ENCODE measurements around the gene PCCA.
"Not testable (repeated sequence)": the region's sequence is repeated elsewhere in the genome, so short reads cannot be mapped to it uniquely, and the experiment has no call there.

The PCCA gene

DNA sequence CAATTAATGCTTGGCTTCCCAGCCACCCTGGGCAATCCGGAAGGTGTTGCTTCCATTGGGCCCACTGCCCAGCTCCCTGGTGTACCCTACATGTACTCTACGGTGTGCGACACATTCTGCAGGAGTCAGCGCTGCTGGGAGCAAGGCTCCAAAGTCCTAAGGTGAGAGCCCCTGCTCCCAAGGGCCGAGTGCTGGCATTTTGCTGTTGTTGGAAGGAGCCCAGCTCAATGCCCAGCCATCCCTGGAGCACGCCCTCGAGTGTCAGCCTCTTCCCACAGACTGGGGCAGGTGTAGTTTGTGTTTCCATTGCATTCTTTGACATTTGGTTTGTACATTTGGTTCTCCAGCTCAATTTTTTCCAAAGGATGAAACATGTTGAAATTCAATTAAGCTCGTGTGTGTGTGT, 435.1 kb downstream of the PCCA start:
- no peak for DNase-seq (ENCODE audit: low spot score)

GRCh38 chr13:100524688-100525087, 435.8 kb downstream of the PCCA start:
- not testable (repeated sequence) for DNase-seq (ENCODE audit: low spot score)

DNA sequence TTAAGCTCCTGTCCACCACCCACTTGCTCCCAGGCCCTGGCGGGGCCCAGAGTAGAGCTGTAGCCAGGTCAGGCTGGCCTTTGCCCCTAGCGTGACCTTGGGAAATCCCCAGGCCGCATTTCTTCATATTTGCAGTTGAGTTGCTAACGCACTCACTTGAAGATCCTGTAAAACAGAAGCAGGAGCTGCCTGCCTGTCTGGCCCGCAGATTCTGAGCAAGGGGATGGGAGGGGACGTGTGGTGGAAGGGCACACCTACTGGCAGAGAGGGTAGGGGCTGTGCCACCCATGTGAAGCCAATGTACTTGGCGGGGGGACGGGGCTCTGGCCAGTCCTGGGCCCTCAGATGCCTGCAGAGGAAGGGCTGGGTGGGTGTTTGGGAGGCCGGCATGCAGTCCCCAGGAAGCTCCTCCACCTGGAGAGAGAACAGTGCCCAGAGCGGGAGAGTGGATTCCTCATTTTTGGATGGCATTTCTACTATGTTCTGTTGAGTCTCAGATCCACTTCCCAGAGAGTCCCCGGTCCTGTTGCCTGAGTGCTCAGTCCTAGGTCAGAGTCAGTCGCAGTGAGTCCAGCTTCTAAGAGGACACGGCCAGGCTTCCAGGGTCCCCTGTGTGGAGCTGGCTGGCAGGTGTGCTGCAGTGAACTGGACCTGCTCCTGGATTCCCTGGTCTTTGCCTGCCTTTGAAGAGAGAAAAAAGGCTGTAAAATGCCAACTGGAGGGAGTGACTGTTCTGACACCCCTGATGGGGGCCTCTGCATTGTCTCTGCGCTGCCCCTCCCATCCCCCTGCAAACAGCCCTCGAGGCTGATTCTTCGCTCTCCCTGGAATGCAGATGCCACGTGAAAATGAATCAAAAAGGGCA, 436.8 kb downstream of the PCCA start:
- no peak for DNase-seq (ENCODE audit: low spot score)

DNA sequence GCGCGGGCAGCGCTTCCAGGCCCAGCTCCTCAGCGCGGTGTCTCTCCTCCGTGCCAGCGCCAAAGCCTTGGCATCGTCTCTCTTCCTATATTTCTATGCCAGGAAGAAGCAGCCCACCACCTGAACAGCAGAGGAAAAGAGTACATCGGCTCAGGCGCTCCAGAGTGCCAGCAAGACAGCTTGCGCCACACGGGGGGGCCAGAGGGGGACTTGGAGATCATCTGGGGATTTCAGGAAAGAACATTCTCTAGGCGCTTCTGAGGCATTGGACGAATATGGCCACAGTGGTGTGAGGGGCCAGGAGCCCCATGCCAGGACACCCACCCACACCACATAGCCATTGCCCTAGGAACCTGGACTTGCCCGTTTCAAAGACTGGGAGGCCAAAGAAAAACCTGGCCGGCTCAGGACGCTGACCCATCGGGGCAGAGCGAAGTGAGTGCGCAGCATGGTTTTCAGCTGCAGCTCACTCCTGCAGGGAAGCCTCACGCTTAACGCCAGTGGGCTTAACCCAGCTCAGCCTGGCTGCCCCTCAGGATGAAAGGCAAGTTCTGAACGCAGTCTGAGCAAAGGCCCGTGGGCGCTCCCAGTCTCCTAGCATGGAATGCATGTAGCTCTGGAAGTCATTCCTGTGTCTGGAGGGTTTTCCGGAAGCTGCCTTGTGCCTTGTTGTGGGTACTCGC, 437.6 kb downstream of the PCCA start:
- DNase-seq (ENCODE audit: low spot score), result no peak

DNA sequence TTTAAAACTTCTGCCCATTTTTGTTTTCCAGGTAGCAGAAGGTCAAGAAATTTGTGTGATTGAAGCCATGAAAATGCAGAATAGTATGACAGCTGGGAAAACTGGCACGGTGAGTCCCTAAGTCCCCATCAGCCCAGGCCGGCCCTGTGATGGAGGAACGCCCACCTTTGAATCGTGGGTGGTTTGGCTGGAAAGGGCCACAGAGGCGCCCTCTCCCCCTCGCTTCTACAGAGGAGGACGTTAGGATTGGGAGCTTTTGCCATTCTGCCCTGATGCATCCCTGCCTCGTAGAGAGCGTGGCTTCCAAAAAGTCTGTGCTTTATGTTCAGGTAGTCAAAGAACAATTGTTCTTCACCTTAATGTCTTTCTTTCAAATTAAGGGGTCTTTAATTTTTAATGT, 438.8 kb downstream of the PCCA start:
- no peak for DNase-seq (ENCODE audit: low spot score)

GRCh38 chr13:100528353-100528752, 439.5 kb downstream of the PCCA start:
- DNase-seq (ENCODE audit: low spot score), result no peak

DNA sequence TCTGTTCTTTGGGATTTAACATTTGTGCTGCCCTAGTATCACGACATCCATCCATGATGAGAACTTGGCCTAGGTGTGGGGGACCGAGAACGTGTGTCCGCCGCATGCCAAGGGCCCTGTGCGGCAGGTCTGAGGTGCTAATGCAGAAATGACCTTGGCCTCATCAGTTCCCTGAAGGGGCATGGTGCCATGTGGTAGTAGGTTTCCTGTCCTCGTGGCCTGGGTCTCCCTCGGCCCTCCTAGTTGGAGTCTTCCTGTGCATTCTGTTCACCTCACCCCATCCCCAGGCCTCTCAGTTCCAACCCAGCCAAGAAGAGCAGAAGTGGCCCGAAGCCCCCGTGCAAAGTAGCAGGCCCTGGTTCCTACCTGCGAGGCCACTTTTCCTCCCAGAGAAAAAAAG, 439.9 kb downstream of the PCCA start:
- no peak for DNase-seq (ENCODE audit: low spot score)

DNA sequence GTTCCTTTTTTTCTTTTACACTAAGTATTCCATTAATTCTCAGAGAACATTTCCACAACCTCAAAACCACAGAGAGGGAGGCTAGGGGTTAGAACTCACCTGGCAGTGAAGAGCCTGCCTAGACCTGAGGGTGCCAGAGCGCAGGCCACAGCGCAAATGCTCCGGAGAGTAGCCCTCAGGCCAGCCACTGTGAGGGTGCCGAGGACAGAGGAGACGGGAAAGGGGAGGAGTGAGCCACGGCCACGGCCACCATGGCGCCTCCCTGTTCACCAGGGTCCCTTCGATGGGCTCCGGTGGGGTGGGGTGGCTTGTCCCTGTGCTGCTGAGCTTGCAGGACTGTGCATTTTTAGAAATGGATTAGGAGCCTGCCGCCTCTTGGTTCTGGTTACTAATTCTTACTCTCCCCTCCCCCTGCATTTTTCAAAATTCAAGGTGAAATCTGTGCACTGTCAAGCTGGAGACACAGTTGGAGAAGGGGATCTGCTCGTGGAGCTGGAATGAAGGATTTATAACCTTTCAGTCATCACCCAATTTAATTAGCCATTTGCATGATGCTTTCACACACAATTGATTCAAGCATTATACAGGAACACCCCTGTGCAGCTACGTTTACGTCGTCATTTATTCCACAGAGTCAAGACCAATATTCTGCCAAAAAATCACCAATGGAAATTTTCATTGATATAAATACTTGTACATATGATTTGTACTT, 440.9 kb downstream of the PCCA start:
- DNase-seq (ENCODE audit: low spot score), result peak; percentile 46

DNA sequence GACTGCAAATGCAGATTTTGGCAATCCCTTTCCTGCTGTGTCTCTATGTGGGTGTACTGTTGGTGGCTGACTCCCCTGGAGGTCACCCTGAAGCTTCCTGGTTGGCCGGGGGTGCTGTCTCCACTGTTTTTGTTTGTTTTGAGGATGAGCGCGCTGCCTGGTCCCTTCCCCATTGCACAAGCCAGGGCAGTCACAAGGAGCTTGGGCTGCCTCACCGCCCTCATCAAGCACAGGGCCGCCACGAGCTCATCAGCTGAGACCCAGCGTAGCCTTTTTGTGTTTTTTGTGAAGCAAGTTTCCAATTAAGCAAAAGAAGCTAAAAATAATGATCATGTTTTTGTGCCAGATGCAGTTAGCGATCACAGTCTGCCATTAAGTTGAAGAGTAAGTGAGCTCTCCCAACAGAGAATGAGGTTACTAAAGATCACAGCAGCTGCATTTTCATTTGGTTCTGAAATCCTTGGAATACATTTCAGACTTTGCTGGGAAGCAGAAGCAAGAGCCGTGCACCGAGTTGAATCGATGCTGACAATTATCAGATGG, 441.8 kb downstream of the PCCA start:
- DNase-seq (ENCODE audit: low spot score), result no peak

GRCh38 chr13:100532090-100532766, 443.3 kb downstream of the PCCA start:
- DNase-seq (ENCODE audit: low spot score), result no peak

GRCh38 chr13:100532836-100533435, 444.0 kb downstream of the PCCA start:
- no peak for DNase-seq (ENCODE audit: low spot score)

- no peak for DNase-seq (ENCODE audit: low spot score)
Measured at GRCh38 chr13:100533588-100534041, 444.7 kb downstream of the PCCA start.

- no peak for DNase-seq (ENCODE audit: low spot score)
Measured at GRCh38 chr13:100534147-100534843, 445.4 kb downstream of the PCCA start.

GRCh38 chr13:100534911-100535310, 446.0 kb downstream of the PCCA start:
- no peak for DNase-seq (ENCODE audit: low spot score)

DNA sequence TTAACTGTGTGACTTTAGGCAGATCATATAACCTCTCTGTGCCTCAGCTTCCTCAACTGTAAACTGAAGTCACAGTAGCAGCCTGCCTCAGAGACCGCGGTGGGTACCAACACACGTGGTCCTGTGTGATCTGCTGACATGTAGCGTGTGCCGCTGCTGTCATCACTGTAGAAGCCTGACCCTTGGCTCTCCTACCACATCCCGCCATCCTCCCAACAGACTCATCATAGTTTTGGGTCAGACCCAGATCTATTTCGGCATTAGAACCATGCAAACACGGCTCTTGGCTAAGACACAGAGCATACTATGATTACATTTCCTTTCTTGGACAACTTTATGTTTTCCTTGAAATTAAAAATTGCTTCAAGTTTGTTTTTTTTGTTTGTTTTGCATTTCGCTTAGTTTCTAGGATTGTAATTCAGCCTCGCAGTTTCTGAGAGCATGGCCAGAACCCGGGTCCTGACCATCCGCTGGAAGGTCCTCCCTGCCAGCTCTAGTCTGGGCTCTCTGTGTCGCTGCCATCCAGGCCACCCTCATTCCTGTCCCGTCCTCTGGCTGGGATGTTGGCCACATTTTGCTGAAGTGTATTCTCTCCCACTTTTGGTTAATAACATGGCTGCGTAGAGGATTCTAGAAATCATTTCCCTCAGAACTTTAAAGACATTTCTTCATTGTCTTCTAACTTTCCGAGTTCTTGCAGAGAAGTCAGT, 446.7 kb downstream of the PCCA start:
- DNase-seq (ENCODE audit: low spot score), result no peak

DNA sequence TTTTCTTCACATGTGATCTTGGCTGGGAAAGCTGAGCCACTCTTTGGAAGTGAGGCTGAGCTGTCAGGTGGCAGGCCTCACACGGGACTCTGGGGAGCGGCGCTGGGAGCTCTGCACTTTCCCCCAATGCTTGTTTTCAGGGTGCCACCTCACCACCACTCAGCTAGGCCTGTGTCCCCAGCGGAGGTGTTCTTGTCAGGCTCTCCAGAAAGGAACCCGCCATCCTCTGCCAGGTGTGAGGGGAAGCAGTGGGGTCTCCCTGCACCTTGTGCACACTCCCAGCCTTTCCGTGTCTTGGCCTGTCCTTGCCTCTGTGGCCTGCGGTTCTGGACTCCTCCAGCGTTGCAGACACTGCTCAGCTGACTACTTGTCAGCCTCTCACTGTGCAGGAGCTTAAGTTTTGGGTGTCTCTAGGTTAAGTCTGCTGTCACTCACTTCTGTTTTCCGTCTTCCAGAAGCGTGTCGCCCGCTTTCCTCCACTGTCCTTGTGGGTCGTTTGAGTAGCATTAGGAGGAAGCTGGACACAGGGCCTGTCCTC, 447.8 kb downstream of the PCCA start:
- DNase-seq (ENCODE audit: low spot score), result no peak

DNA sequence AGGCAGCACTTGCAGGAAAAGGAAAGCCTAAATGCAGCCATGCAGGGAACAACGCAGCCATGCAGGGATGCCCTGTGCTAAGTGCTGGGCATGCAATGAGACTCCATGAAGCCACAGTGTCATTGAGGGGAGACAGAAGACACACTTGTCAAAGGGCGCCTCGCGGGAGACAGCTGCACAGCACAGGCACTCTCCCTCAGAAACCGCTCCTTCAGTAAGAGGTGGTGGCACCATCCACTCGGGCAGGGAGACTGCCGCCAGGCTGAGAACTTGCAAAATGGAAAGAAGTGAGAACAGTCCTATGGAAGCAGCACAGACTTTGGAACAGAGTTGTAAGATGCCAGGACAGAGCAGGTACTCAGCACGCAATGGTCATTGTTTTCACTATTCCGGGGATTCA, 448.6 kb downstream of the PCCA start:
- no peak for DNase-seq (ENCODE audit: low spot score)

DNA sequence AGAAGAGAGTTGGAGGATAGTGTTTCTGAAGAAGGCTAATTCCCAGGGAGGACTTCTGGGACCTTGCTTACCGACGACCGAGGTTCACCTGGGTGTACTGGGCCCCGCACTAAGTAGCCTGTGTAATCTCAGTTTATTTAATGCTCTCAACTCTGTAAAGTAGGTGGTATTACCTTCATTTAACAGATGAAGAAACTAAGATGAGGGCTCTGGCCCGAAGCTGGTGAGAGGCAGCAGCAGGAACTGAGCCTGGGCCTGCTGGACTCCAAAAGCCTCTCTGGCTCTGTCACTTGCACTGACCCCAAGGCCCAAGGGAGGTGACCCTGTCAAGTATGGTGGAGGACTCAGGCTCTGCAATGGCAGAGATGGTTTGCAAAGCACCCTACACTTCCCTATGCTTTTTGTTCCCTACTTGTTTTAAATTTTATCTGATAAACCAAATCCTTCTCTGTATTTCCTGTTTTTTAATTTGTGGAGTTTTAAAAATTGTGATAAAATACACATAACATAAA, 449.1 kb downstream of the PCCA start:
- DNase-seq (ENCODE audit: low spot score), result no peak

DNA sequence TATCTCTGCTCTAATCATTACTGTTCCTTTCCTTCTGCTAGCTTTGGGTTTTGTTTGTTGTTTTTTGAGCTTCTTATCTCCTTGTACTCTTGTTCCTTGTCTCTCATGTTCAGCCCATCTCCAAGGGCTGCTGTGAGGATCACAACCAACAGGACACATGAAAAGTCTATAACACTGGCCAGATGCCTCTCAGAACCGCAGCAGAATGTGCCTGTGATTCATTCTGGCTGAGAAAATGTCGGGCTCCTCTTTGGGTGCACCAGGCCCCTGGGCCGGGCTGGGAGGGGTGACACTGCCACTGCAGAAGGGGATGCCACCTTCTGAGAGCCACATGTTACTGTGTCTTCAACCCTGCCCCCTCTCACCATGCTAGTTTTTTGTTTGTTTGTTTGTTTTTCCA, 451.7 kb downstream of the PCCA start:
- DNase-seq (ENCODE audit: low spot score), result no peak
